ENCODE results near the gene LHFPL4.

LHFPL4 gene

GRCh38 chr3:9600597-9600996, 47.0 kb upstream of the LHFPL4 start:
- ATAC-seq: peak; percentile 26; the same call in 2 of the 3 replicates
- TF ChIP-seq RARB (CRISPR knock-in tag; IDR thresholded peaks at IDR 0.05): no peak
- no peak for TF ChIP-seq ZFP3 (CRISPR knock-in tag; IDR thresholded peaks at IDR 0.05)
- no peak for TF ChIP-seq ISL1 (CRISPR knock-in tag; IDR thresholded peaks at IDR 0.05)
- TF ChIP-seq POU6F1 (CRISPR knock-in tag; IDR thresholded peaks at IDR 0.05; ENCODE audit: borderline replicate concordance, low read depth): no peak
- no peak for TF ChIP-seq ZNF565 (CRISPR knock-in tag; conservative IDR thresholded peaks at IDR 0.05; ENCODE audit: low read depth)
- TF ChIP-seq OSR1 (CRISPR knock-in tag; IDR thresholded peaks at IDR 0.05): no peak
- TF ChIP-seq PATZ1 (CRISPR knock-in tag; IDR thresholded peaks at IDR 0.05; ENCODE audit: borderline replicate concordance): no peak
- no peak for TF ChIP-seq TOX (CRISPR knock-in tag; IDR thresholded peaks at IDR 0.05; ENCODE audit: borderline replicate concordance)
- TF ChIP-seq ARNTL (CRISPR knock-in tag; IDR thresholded peaks at IDR 0.05; ENCODE audit: borderline replicate concordance, low read depth): no peak

- no peak for TF ChIP-seq TCF4 (CRISPR knock-in tag; IDR thresholded peaks at IDR 0.05; ENCODE audit: borderline replicate concordance)
- no peak for TF ChIP-seq BACH2 (CRISPR knock-in tag; IDR thresholded peaks at IDR 0.05; ENCODE audit: borderline replicate concordance)
- no peak for TF ChIP-seq TOX (CRISPR knock-in tag; IDR thresholded peaks at IDR 0.05; ENCODE audit: borderline replicate concordance)
- no peak for TF ChIP-seq RARB (CRISPR knock-in tag; IDR thresholded peaks at IDR 0.05)
- no peak for TF ChIP-seq ZFP3 (CRISPR knock-in tag; IDR thresholded peaks at IDR 0.05)
- TF ChIP-seq ARNTL (CRISPR knock-in tag; IDR thresholded peaks at IDR 0.05; ENCODE audit: borderline replicate concordance, low read depth): no peak
- no peak for ATAC-seq
Measured at GRCh38 chr3:9598783-9599387, 45.3 kb upstream of the LHFPL4 start.

GRCh38 chr3:9595877-9596276, 42.3 kb upstream of the LHFPL4 start:
- no peak for ATAC-seq

More at GRCh38 chr3:9595877-9596276, 42.3 kb upstream of the LHFPL4 start:
- TF ChIP-seq CSRNP3 (CRISPR knock-in tag; IDR thresholded peaks at IDR 0.05) (no peak), ZFP3 (CRISPR knock-in tag; IDR thresholded peaks at IDR 0.05) (no peak), ESRRG (CRISPR knock-in tag; IDR thresholded peaks at IDR 0.05) (no peak), CREB5 (CRISPR knock-in tag; IDR thresholded peaks at IDR 0.05; ENCODE audit: low read depth) (no peak), PATZ1 (CRISPR knock-in tag; IDR thresholded peaks at IDR 0.05; ENCODE audit: borderline replicate concordance) (no peak), BACH2 (CRISPR knock-in tag; IDR thresholded peaks at IDR 0.05; ENCODE audit: borderline replicate concordance) (no peak), TSHZ2 (CRISPR knock-in tag; IDR thresholded peaks at IDR 0.05) (no peak), ZFP30 (CRISPR knock-in tag; IDR thresholded peaks at IDR 0.05) (no peak), ISL1 (CRISPR knock-in tag; IDR thresholded peaks at IDR 0.05) (no peak), SNAI2 (CRISPR knock-in tag; IDR thresholded peaks at IDR 0.05) (no peak), ZC3H10 (CRISPR knock-in tag; IDR thresholded peaks at IDR 0.05) (no peak), OSR1 (CRISPR knock-in tag; IDR thresholded peaks at IDR 0.05) (no peak), RARB (CRISPR knock-in tag; IDR thresholded peaks at IDR 0.05) (no peak), ARNTL (CRISPR knock-in tag; IDR thresholded peaks at IDR 0.05; ENCODE audit: borderline replicate concordance, low read depth) (no peak), POU6F1 (CRISPR knock-in tag; IDR thresholded peaks at IDR 0.05; ENCODE audit: borderline replicate concordance, low read depth) (no peak)

Measured in SK-N-SH treated with all-trans-retinoic acid at 6 μM for 48 hours (cell line).